GM18867 (cell line): Measurements from ENCODE around the gene GSG1.

ENCODE experiments used
- ATAC-seq: cut with Tn5 transposase; IDR thresholded peaks from one replicate; pipeline ENCODE4 v1.9.1; 2021; ENCODE audit warnings: mild to moderate bottlenecking, moderate library complexity; ENCODE audit not compliant: unreplicated experiment

The GSG1 gene

DNA sequence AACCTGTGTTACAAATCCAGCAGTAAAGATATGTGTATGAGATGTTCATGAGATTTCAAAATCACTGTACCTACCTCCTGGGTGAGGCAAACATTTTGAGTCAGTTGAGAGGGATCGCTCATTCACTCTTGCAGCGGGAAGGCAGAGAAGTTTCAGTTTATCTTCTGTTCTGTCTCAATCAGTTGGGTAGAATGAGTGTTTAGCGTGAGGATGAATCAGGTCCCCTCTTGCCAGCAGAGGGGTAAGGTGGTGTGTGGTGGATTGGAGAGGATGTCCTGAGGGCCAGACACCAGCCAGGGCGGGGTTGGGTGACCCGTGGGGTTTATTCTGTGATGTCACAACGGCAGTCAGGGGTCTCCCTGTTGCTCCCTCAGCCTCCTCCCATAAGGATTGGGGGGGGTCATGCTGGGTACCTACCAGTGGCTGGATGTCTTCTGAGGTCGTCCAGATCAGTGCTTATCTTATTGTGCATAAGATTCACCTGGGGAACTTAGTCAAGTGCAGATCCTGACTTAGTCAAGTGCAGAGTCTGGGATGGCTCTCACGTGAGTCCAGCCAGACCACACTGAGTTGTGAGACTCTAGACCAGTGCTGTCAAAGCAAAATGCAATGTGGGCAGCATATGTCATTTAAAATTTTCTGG is at the start of gene GSG1:
GSG1 (minus strand) TSS at position 277 of the 643 bp plus-strand sequence; CDS start at position 122, 155 bp downstream.
- no peak for ATAC-seq

DNA sequence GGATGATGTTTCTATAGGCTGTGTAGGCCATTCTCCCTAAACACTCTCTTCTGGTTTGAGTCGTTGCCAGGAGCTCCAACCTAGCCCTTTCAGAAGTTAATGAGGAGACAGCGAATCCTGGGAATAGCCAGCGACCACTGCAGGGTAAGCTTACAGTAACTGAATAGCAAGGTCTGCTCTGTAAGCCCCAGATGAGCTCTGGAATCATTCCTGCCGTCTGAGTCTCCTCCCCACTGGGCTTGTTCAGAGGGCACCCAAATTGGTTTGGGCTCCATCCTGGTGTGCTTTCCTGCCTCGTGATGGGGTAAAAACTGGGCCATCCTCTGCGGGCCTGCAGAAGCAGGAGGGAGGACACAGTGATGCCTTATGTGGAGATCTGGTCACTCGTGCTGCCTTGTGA is 49.7 kb upstream of the GSG1 start:
- no peak for ATAC-seq

DNA sequence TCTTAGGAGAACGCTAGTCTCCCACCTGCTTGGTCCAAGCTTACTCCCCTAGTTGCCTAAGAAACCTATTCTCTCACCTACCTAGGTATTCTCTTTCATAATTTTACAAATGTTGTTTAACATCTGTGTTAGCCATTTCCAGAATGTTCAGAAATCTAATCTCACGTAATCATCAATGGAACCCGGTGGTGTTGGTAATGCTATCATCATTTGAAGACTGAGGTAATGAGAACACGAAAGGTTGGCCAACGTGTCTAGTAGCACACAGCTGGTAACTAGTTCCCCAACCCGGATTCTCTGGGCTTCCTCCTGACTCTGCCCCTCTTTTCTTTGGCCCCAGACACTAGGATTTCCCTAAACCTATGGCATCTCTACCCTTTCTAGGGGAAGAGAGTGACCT is 49.3 kb upstream of the GSG1 start:
- no peak for ATAC-seq

DNA sequence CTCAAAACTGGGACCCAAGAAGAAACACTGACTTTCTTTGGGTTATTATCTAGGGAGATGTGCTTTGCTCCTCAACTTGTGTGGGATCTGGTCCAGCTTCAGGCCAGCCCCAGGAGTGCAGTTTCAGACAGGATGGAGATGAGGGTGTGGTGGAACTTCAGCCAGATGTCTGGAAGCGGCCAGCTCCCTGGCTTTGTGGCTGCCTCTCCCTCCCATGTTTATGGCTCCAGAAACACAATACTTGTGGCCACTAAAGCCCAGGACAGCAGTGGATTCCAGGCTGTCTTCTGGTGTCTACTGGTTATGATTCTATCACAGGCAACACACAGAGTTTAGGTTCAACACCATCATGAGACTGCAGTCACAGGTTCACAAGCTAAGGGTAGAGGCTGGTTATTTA is 48.8 kb upstream of the GSG1 start:
- no peak for ATAC-seq

DNA sequence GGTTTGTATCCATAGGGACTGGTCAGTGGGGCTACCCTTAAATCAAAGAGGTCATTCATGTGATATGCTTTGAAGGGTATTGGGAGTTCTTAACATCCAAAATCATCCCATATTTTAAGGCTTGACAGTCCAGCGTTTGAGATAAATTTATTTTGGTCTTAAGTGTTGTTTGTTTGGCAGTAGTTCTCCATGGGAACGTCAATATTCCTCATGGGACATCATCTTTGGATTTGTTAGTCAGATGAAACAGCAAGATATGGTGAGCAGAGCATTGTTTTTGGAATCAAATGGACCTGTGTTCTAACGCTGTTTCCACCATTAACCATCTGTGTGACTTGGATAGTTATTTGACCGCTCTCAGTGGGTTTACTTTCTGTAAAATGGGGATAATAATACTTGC is 45.9 kb upstream of the GSG1 start:
- no peak for ATAC-seq

DNA sequence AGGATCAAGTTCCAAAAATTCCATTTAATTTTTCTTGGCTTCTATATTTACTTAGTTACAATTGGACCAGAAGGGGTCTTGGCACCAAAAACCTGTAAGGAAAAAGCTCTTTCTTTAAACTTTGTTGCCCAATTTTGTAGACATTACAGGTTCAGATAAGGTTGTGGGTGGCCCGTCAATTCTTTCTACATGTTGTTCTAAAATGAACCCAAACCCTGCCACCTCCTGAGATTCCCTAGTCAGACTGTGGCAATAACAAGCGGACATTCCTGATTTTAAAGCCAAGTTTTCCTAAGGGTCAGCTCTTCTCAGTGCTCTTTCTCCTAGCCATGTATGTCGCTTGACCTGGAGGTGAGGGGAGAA is 45.0 kb upstream of the GSG1 start:
- ATAC-seq = no peak

DNA sequence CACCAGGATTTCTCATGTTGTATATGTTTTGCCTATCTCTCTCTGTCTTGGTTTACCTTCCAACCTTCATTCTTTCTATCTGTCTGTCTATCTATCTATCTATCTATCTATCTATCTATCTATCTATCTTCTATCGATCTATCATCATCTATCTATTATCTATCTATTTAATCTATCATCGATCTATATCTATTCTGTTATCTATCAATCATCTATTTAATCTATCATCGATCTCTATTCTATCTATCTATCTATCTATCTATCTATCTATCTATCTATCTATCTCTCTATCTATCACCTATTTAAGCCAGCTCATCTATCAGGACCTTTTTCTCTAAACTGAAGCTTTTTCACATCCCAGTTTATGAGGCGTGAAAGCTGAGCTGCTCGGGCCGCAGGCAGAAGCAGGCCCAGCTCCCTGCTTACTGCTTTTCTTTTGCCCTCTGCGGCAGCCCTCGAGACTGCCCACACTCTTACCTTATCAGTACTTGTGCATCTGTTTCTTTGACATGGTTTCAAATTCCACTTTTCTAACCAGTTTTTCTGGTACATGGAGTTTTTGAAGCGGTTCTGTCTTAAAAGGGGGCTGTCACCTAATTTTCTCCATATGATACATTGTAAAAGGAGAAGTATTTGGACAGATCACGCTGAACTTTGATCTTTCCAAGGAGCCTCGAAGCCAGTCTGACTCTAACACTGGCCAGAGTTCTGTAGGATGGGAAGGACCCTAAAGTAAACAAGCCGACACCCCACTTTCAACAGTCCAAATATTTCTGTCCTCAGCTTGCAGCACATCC is 44.4 kb upstream of the GSG1 start:
- no peak for ATAC-seq

DNA sequence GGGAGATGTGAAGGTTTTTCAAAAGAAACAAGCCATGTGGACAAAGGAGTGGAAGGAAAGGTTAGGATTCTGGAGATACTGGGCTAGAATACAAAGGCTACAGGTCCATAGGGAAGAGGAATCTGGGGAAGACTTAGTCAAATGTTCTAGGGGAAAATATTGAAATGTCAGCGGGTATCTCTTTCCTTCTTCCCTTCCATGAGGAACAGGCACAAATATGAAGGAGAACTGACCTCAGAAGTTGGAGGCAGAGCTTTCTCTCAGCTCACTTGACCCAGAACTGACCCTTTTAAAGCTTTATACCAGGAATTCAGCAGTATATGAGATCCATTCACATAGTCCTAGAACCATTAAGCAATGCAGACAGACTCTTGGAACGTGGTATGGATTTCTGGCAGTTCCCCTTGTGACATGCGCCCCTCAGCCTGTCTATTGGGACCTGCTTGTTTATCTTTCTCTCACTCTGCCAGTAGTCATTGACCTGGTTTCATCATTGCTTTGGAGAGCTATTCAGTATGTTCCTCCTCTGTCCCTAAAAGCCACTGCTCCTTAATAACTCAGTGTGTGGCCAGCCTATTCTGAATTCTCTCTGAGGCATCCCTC is 43.0 kb upstream of the GSG1 start:
- ATAC-seq = no peak

DNA sequence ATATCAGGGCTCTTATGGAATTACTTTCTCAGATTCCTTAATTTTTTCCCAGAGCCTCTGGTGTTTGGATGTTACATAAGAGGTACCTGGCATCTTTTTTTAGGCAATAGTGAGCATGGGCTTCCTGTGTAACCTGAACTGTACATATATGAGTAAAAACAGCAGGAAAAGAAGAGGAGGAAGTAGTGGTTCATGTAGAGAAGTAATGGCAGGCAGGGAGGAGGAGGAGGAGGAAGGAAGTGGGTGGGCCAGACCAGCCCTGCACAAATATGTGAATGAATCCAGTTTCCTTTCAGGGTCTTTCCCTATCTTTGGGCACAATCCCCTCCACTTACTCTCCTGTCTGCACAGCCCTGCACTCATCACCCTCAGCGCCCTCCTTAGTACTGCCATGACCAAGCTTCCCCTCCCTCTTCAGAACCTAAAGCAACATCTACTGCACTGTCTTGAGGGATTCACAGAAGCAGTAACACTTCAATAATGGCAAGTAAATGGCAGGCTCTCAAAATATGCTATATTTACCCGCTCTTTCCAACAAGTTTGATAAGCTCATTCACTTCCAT is 40.9 kb upstream of the GSG1 start:
- ATAC-seq = no peak

DNA sequence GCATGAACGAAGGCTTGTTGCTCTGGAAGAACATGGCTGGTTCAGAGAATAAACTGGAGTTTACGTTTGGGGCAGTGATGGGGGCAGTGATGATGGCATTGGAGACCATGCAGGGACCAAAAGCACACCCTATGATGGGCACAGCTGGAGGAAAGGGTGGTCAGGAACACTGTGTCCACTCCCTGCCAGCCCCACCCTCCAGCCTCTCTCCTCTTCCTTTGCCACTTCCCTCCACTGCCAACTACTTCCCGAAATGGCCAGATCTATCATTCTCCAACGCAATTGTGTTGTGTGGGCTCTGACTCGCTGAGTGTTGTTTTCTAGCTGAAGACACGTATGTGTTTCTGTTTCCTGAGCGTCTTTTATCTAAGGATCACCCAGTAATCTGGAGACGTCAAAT is 39.3 kb upstream of the GSG1 start:
- no peak for ATAC-seq

DNA sequence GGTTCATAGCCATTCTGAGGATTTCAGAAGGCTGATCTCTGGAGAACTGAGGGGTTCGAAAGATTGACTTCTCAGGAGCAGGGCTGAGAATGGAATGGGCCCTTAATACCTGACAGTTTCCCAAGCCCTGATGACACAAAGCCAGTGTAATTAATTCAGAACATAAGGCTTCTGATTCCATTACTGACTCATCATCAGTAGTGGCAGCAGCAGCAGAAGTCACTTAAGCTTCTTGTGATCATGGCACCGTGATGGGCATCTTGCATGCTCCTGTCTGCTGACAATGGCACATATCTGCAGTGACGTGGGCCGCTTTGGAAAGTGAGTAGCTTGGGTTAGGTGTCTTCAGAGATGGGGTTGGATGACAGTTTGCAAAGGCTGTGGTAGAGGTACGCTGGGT is 38.2 kb upstream of the GSG1 start:
- no peak for ATAC-seq

DNA sequence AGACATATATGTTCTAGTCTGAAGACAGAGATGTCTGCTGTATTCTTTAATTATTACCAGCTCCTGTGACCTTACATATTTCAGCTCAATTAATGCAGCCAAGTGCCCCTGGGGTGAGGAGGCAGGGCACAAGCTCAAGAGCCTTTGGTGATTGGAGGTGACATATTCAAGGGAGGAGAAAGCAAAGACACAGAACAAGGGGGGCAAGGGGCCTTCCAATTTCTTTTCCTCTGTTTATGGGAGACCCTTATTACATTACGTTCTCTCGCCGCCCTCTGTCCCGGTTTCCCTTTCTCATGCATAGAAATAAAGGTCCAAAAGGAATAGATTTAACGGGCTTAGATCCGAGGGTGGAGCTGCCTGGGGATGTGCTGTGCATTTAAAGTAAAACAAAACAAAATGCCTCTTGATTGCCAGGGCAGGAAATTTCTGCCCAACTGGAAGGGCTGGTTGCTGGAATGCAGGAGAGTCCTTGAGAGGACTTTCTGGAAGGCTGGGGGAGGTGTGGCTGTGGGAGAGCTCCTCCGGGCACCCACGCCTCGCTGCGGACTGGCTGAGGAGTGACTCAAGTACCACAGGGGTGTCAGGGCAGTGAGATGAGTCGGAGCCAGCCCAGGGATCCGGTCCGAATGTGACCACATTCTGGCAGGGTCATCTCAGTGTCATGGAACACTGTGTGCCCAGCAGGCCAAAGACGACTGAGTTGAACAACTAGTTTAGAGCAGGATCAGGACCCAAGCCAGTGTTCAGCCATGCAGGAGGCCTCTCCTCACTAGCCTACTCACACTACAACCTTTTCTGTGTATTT is 32.1 kb upstream of the GSG1 start:
- no peak for ATAC-seq

DNA sequence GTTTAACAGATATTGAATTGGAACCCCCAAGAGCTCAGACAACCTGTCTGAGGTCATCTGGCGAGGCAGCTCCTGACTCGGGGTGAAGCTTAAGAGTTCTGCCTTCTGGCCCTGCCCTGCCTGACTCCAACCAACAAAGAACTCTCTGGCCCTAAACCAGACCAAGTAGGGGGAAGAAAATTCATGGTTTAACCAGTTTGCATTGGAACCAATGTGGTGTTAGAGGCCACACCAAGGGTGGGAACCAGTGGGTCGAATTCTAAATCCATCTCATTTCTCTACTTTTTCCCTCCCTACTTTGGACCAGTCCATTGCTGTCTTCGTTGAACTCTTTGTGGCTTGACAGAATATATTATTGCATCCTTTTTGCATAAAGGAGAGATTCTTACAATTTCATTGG is 30.4 kb upstream of the GSG1 start:
- no peak for ATAC-seq

DNA sequence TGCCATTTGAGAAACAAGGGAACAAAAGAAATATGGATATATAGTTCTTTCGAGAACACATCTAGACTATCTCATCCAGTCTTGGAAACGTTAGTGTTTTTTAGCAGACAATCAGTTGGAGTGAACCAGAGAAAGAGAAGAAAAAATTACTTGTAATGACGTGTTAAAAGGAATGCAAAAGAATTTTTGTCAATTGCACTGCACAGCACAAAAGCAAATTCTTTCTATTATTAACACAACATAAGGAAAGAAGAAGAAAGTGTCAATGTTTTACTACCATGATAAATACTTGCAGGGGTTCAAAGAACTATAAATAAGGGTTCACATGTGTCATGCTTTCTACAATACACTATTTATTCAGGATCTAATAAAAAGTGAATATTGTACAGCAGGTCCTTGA is 27.5 kb upstream of the GSG1 start:
- ATAC-seq = no peak

DNA sequence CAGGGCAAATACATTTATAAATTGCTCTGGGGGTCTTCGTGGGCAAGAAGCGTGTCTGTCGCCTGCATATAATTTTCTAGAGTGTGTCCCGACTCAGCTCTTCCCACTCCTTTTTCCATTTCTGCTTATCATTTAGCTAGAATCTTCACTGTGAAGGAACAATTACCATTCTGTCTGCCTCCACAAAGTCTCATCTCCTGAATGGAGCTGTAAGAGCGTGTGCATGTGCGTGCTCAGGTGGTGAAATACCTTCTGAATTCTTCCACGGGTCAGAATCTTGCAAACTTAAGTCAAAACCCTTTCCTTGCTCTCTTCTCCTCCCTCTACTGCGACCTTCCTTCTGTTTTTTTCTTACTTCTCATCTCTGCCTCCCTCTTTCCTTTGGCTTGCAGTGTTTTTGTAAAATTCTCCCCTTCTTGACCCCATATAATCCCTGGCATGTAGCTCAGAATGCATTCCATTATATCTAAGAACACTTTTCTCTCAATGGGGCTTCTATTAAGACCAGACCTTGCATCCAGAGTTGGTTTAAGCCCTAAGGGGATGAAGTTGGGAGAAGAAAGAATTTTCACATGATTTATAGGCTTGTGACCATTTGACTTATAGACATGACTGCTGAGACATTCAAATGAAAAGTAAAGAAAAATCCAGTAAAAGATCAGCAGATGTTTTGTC is 25.0 kb upstream of the GSG1 start:
- ATAC-seq = no peak

DNA sequence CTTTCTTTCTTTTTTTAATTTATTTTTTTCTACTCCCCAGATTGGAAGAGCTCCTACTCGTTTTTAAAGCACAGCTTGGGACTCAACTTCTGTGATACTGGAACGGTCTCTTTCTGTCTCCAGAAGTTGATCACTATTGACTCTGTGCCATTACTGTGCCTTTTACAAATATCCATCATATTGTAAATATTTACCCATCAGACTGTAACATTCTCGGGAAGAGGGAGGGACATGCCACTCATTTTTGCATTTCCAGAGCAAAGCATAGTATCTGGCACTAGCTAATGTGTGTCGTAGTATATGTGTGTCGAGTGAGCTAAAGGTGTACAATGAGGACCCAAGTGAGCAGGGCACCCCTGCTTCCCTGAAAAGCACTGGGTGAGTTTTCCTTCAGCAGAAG is 24.0 kb upstream of the GSG1 start:
- no peak for ATAC-seq

DNA sequence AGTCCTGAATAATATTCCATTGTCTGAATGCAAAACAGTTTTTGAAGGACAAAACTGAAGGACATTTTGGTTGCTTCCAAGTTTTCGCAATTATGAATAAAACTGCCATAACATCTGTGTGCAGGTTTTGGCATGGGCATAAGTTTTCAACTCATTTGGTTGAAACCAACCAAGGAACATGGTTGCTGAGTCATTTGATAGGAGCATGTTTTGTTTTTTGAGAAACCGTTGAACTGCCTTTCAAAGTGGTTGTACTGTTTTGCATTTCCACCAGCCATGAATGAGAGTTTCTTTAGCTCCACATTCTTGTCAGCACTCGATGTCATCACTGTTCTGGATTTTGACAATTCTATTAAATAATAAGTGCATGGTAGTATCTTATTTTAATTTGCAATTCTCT is 23.0 kb upstream of the GSG1 start:
- ATAC-seq = no peak

DNA sequence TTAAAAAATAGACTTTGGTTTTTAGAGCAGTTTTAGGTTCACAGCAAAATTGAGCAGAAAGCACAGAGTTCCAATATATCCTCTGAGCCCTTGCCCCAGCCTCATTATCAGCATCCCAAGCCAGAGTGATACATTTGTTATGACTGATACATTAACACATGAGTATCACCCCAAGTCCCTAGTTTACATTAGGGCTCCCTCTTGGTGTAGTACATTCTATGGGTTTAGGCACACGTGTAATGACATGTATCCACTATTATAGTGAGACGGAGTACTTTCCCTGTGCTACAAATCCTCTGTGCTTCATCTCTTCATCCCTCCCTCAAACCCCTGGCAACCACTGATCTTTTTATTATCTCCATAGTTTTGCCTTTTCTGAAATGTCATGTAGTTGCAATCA is 22.5 kb upstream of the GSG1 start:
- no peak for ATAC-seq

DNA sequence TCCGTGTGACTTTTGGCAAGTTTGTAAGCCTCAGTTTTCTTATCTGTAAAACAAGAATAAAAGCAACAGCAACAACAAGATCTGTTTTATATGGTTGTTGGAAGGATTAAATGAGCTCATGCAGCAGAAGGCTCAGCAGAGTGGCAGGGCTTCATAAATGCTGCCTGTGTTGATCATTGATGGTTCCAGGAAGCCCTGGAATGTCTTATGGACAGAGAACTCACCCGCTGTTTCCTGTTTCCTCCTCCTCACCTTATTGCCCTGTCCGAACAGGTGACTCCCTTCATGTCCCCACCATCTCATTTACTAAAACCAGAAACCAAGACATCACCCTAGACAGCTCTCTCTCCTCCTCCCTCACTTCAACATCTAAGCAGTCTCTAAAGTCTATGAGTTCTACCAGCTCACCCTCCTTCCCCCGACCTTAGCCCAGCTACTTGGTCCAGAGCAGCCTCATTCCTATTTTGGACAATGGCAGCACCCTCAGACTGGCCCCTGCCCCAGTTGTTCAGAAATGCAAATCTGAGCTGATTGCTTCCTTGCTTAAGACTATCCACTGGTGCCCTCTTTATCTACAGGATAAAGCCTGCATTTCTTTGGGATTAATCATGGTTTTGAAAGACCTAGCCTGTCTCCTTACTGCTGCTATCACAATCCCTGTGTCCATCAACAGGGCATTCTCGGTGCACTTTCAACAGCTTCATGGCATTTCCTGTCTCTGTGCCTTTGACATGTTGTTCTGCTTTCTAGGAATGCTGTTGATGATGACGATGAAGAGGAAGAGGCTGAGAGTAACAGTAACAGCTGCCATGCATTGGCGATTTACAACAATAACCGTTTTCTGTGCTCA is 21.4 kb upstream of the GSG1 start:
- ATAC-seq = no peak

DNA sequence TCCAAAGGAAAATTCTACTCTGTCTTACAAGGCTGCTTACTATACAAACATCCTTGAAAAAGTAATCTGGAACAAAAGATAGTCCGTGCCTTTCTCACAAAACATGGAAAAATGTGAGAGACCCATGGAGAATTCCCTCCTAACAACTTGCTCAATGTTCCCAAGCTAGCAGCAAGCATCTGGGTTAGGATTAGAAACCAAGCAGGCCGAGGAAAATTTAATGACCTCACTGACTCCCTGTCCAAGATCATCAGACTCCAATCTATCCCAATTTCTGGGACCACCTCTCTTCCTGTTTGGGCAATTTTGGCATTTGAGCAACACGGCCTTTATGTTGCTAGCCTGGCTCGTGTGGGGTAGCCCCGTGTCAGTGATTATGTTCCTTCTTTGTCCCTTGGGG is 18.1 kb upstream of the GSG1 start:
- no peak for ATAC-seq
